Ectodermal cell (in vitro differentiated cells): ENCODE data around the gene UBE2L6.

Experiments used
- H3K27ac ChIP-seq: 2 replicates; pipeline ENCODE4 v1.7.0; 2013; ENCODE audit warnings: mild to moderate bottlenecking, low read depth, low read length; ENCODE audit not compliant: insufficient read depth, poor library complexity, severe bottlenecking
- H3K27me3 ChIP-seq: 2 replicates; pipeline ENCODE4 v1.7.0; 2013; ENCODE audit warnings: mild to moderate bottlenecking, low read length; ENCODE audit not compliant: insufficient read depth, control insufficient read depth, poor library complexity, severe bottlenecking
- H3K36me3 ChIP-seq: one replicate; pipeline ENCODE4 v1.7.0; 2013; ENCODE audit warnings: low read length; ENCODE audit not compliant: control insufficient read depth, insufficient read depth
- H3K4me1 ChIP-seq: one replicate; pipeline ENCODE4 v1.7.0; 2013; ENCODE audit warnings: low read length; ENCODE audit not compliant: control insufficient read depth, insufficient read depth
- H3K4me3 ChIP-seq: 2 replicates; pipeline ENCODE4 v1.7.0; 2013; ENCODE audit warnings: low read depth, low read length, control low read depth; ENCODE audit not compliant: insufficient read depth
- H3K9me3 ChIP-seq: 2 replicates; pipeline ENCODE4 v1.7.0; 2013; ENCODE audit warnings: mild to moderate bottlenecking, low read length, moderate library complexity; ENCODE audit not compliant: control insufficient read depth
- WGBS, 2 experiments: methylation state at CpG; one replicate each; pipeline ENCODE4 v1.1.7; 2013; ENCODE audit warnings: missing lambda C conversion rate in 2 of 2; 5-methylcytosine and 5-hydroxymethylcytosine counted together

Gene UBE2L6

DNA sequence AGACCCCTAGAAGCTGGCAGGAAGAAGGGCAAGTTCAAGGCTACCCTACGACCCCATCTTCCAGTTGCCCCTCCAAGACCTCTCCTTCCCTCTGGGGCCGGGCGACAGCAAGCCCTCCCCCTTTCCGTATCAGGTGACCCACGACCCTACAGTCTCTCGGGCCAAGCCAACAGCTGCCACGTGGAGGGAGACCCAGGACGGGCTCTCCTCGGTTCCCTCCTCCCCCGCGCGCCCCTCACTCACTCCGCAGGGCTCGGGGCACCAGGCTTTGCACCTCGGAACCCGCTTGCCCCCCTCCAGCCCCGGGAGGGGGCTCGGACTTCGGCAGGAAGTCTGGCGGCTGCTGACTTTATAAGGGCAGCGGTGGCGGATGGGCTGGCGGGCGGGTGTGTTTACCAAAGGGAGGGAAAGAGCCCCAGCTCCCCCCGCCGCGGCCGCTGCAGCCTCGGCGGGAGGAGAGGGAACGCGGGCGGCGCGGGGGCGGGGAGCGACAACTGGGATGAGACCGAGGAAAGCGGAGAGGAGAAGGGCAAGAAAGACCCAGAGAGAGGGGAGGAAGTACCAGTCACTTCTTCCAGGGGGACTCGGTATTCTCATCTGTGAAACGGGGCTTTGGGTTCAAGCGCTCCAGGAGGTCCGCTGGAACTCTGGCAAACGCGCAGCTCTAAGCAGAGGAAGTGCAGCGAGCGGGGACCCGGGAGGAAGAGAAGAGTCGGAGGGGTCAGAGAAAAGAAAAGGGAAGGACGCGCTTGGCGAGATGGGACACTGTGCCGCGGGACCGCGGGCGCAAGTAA lies 52.7 kb downstream of the UBE2L6 start:
- H3K27me3 ChIP-seq: peaks cover 58% of the 10 kb centered on the region
- no peaks in the 10 kb centered on the region for H3K36me3 ChIP-seq
- H3K9me3 ChIP-seq: no peaks in the 10 kb centered on the region
- no peak overlapping the region for H3K27ac ChIP-seq
- peaks cover 12% of the 10 kb centered on the region for H3K4me1 ChIP-seq
- WGBS, 2 experiments: 0% methylated on average over 57 of the region's 57 CpGs
- peak overlapping the region; percentile 43 for H3K4me3 ChIP-seq

DNA sequence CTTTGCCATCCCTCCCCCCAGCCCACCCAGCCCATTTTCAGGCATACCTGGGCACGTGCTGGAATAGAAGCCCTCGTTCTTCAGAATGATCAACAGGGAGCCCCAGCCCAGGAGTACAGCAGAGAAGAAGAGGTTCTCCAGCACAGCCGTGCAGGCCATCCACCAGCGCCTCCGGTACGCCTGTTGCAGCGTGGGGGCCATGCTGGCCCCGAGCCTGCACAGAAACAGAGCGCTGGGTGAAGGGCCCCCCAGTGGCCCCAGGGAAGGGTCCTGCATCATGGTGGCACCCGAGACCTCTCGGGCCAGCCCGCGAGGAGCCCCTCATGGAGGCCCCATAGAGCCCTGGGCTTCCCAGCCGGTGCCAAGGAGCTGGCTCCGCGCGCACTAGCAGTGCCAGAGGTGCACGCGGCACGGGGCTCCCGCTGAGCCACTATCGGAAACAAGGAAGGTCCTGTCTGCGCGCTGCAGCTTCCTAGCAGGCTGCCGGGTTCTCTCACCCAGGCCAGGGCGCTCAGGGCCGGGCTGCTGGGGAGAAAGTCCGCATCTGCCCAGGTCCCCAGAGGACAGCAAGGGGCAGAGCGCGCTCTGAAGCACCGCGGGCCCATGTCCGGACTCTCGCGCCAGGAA lies 53.4 kb downstream of the UBE2L6 start:
- Histone ChIP-seq H3K4me3 (peak overlapping the region; percentile 43), H3K36me3 (no peaks in the 10 kb centered on the region), H3K9me3 (no peaks in the 10 kb centered on the region), H3K27ac (no peak overlapping the region), H3K4me1 (peaks cover 12% of the 10 kb centered on the region), H3K27me3 (peaks cover 58% of the 10 kb centered on the region)
- WGBS, 2 experiments: 9 to 11% methylated on average over 35 of the region's 35 CpGs

DNA sequence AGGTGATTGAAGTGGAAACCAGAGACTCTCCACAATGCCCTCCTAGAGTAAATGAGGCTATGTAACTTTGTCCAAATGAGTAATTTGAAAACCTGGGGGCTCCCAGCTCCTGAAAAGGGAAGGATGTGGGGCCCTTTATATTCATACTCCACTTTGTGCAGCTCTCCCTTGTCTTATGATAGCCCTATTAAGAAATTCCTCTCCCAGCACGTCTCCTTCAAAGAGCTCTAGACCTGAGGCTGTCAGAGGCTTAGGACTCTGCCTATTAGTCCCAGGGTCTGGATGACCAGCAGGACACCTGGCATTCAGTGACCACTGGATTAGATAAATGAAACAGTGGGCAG lies 54.0 kb downstream of the UBE2L6 start:
- peaks cover 58% of the 10 kb centered on the region for H3K27me3 ChIP-seq
- H3K9me3 ChIP-seq: no peaks in the 10 kb centered on the region
- peaks cover 12% of the 10 kb centered on the region for H3K4me1 ChIP-seq
- H3K4me3 ChIP-seq: no peak overlapping the region
- no peaks in the 10 kb centered on the region for H3K36me3 ChIP-seq
- 39 to 41% methylated on average over 1 of the region's 1 CpG for WGBS, 2 experiments
- no peak overlapping the region for H3K27ac ChIP-seq

DNA sequence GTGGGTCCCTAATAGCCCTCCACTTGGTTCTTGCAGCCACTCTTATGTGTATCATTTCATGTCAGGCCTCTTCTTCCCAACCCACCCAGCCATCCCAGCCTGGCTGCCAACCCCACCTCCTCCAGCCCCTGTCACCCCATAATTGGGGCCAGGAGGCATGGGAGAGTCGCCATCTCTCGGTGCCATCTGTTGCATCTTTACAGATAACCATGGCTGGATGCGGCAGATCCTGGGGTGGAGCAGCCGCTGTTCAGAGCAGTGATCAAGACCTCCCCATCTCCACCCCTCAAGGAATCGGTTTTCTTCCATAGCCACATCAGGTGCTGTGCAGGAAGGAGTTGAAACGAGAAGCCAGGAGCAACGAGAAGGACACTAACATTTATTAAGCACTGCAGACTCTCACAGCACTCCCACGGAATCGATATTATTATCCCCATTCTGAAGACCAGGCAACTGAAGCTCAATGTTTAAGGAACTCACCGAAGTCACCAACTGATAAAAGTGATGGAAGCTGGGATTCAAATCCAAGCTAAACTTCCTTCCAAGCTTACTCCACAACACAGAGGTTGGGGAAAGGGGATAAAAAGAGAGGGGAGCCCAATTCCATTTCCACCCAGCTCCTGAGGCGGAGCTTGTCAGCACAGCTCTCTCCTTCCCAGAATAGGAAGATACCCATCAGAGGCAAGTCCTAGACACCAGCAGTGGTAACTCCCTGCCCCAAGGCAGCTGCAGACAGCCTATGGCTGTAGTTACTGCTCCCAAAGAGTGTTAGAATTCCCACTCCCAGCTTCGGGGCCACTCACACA lies 54.6 kb downstream of the UBE2L6 start:
- H3K9me3 ChIP-seq: no peaks in the 10 kb centered on the region
- H3K4me1 ChIP-seq: peaks cover 12% of the 10 kb centered on the region
- H3K27me3 ChIP-seq: peaks cover 56% of the 10 kb centered on the region
- no peak overlapping the region for H3K4me3 ChIP-seq
- H3K36me3 ChIP-seq: no peaks in the 10 kb centered on the region
- 88 to 90% methylated on average over 11 to 12 of the region's 12 CpGs for WGBS, 2 experiments
- no peak overlapping the region for H3K27ac ChIP-seq

DNA sequence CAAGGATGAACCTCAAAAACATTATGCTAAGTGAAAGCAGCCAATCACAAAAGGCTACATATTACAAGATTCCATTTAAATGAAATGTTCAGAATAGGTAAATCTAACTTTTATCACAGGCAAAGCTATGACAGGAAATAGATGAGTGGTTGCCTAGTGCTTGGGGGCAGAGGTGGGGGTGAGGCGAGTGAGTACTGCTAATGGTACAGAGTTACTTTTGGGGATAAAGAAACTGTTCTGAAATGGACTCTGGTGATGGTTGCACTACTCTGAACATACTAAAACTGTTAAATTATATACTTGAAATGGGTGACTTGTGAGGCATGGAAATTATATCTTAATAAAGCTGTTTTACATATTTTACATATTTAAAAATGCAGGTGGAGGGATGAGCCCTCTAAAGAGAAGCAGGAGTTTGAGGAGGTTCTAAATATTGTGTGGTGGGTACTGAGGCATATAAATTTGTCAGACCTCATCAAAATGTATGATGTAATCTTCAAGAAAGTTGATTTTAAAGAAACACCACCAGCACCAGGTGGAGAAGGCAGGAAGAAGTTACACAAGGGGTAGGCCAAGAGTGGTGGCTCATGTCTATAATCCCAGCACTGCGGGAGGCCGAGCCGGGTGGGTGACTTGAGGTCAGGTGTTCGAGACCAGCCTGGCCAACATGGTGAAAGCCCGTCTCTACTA lies 55.6 kb downstream of the UBE2L6 start:
- Histone ChIP-seq H3K4me3 (no peak overlapping the region), H3K36me3 (no peaks in the 10 kb centered on the region), H3K27me3 (peaks cover 46% of the 10 kb centered on the region), H3K27ac (no peak overlapping the region), H3K4me1 (peaks cover 12% of the 10 kb centered on the region), H3K9me3 (no peaks in the 10 kb centered on the region)
- WGBS, 2 experiments: 89 to 94% methylated on average over 6 of the region's 6 CpGs

DNA sequence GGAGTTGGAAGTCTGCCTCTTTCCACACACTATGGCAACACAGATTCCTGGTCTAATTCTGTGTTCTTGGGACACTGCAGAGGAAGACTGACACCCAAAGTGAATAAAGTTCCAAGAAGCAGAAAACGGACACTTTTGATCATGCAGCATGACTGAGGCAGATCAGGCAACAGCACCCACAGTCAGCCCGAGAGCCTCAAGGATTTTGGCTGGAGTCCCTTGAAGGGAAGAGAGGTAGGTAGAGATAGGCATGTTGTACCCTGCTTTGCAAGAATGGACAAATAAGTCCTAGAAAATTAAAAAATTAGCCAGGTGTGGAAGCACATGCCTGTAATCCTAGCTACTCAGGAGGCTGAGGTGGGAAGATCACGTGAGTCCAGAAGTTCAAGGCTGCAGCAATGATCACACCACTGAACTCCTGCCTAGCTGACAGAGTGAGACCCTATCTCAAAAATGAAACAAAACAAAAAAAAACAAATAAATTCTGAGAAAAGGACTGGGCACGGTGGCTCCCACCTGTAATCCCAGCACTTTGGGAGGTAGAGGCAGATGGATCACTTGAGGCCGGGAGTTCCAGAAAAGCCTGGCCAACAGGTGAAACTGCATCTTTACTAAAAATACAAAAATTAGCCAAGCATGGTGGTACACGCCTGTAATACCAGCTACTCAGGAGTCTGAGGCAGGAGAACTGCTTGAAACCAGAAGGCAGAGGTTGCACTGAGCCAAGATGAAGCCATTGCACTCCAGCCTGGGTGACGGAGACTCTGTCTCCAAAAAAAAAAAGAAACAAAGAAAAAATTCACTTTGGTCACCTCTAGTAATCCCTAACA lies 58.9 kb downstream of the UBE2L6 start:
- no peaks in the 10 kb centered on the region for H3K9me3 ChIP-seq
- peaks cover 13% of the 10 kb centered on the region for H3K27me3 ChIP-seq
- no peak overlapping the region for H3K27ac ChIP-seq
- WGBS, 2 experiments: 89 to 90% methylated on average over 7 of the region's 7 CpGs
- H3K4me3 ChIP-seq: no peak overlapping the region
- H3K4me1 ChIP-seq: no peaks in the 10 kb centered on the region
- H3K36me3 ChIP-seq: no peaks in the 10 kb centered on the region

DNA sequence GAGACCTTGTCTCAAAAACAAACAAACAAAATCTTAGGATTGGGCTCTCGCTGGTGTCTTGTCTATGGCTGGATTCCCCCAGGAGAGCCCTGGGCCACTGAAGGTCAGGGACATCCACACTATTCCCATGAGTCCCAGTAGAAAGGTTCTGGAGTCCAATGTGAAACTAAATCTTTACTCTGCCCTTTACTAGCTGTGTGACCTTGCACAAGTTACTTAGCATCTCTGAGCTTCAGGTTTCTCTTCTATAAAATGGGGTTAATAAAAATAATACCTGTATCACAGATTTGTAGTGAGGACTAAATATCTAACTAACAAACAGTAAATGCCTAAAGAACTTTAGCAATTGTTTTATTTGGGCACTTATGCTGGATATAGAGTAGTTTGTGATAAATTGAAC lies 61.0 kb downstream of the UBE2L6 start:
- no peaks in the 10 kb centered on the region for H3K27me3 ChIP-seq
- 92 to 96% methylated on average over 1 of the region's 1 CpG for WGBS, 2 experiments
- H3K4me1 ChIP-seq: no peaks in the 10 kb centered on the region

DNA sequence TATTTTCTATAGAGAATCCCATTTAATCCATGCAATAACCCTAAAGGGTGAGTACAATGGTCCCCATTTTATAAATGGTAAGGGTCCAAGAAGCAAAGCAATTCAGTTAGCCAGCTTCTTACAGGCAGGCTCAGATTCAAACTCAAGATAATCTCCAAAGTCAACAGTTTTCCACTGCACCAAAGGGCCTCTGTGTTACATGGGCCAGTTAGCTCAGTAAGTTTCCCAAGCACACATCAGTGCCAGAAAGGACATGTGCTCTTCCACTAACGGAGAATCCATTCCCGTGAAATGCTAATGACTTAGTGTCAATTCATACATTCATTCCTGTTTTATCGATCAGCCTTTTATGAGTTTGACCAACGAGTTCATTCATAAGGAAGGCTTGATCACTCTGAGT lies 63.0 kb downstream of the UBE2L6 start:
- Histone ChIP-seq H3K27me3 (peaks cover 10% of the 10 kb centered on the region), H3K9me3 (no peaks in the 10 kb centered on the region), H3K27ac (no peak overlapping the region), H3K4me3 (no peak overlapping the region), H3K4me1 (peaks cover 5% of the 10 kb centered on the region), H3K36me3 (no peaks in the 10 kb centered on the region)
- 91% methylated on average over 4 of the region's 4 CpGs for WGBS, 2 experiments

More for the DNA sequence above, 61.0 kb downstream of the UBE2L6 start:
- H3K36me3 ChIP-seq: no peaks in the 10 kb centered on the region
- H3K4me3 ChIP-seq: no peak overlapping the region
- no peak overlapping the region for H3K27ac ChIP-seq
- H3K9me3 ChIP-seq: no peaks in the 10 kb centered on the region

DNA sequence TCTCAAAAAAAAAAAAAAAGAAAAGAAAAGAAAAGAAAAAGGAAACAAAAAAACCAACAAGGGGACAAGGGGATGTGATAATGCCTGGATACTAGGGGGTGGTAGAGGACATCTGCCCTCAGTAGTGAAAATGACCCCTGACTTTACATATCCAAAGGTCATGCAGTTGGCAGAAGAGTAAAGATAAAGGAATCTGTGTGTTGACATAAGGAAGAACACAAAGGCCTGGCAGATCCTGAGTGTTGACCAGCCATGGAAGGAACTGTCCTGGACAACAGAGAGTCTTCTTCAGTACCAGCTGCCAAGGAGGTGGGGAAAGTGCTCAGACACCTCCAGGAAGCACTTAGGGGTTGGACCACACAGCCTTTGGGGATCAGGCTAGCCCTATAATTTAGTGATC lies 64.6 kb downstream of the UBE2L6 start:
- no peak overlapping the region for H3K4me3 ChIP-seq
- H3K27me3 ChIP-seq: peaks cover 22% of the 10 kb centered on the region
- H3K4me1 ChIP-seq: peaks cover 5% of the 10 kb centered on the region
- no peaks in the 10 kb centered on the region for H3K9me3 ChIP-seq
- no peaks in the 10 kb centered on the region for H3K36me3 ChIP-seq
- no peak overlapping the region for H3K27ac ChIP-seq
